Peyer's patch (tissue), 4 donors: Measurements from ENCODE around the gene UNC5B. TPM values are rescaled to one million over a fixed set of nuclear protein-coding genes. Genes with fewer than 3 reads are reported as not detected.
A peak's percentile ranks its signal among the peaks of the same experiment; 100 is the strongest.
"Not testable (repeated sequence)": the region's sequence is repeated elsewhere in the genome, so short reads cannot be mapped to it uniquely, and the experiment has no call there.

Experiments
- DNase-seq, 3 donors: peaks; one replicate each; pipeline ENCODE4 v3.0.0-alpha.2; 2017 to 2019
- H3K27ac ChIP-seq, 4 donors: fragments of 200-600 bp; sonication (generic); one replicate each; pipeline ENCODE4 v1.5.1; 2016 to 2019
- H3K27me3 ChIP-seq, 2 donors: fragments of 200-600 bp; sonication (generic); one replicate each; pipeline ENCODE4 v1.5.1; 2019
- H3K36me3 ChIP-seq, 3 donors: fragments of 200-600 bp; sonication (generic); one replicate each; pipeline ENCODE4 v1.5.1; 2016 to 2019
- H3K4me1 ChIP-seq, 4 donors: fragments of 200-600 bp; sonication (generic); one replicate each; pipeline ENCODE4 v1.5.1; 2016 to 2019
- H3K4me3 ChIP-seq, 4 donors: fragments of 200-600 bp; sonication (generic); 1 replicate in 3 of 4; 2 replicates in 1 of 4; pipeline ENCODE4 v1.5.1; 2016 to 2019; ENCODE audit warnings: mild to moderate bottlenecking in 1 of 4
- H3K9me3 ChIP-seq, 4 donors: fragments of 200-600 bp; sonication (generic); one replicate each; pipeline ENCODE4 v1.5.1; 2016 to 2019; ENCODE audit warnings: mild to moderate bottlenecking in 1 of 4
- CTCF ChIP-seq, 6 experiments: fragments of 450-650 bp in 4 of 6; fragments of 200-600 bp in 2 of 6; sonication (generic) in 1 of 6; IDR thresholded peaks; one replicate each; pipeline ENCODE4 v1.5.1; 2017 to 2019; ENCODE audit warnings: antibody characterized with exemption in 6 of 6, mild to moderate bottlenecking in 3 of 6, moderate library complexity in 1 of 6
- POLR2A ChIP-seq, 2 donors: fragments of 450-650 bp; IDR thresholded peaks; one replicate each; pipeline ENCODE4 v1.5.1; 2017; ENCODE audit warnings: antibody characterized with exemption in 2 of 2, mild to moderate bottlenecking in 2 of 2, moderate library complexity in 2 of 2
- total RNA-seq, 4 donors: library from RNA; depleted of rRNA; stranded (reverse); fragments of >200 nt; gene quantifications; one replicate each; pipeline ENCODE4 v1.1.0, GENCODE V29; 2016

UNC5B gene
- total RNA-seq, 4 donors from 2014 or later: 5.0 to 52.5 (median 39.1) TPM

DNA sequence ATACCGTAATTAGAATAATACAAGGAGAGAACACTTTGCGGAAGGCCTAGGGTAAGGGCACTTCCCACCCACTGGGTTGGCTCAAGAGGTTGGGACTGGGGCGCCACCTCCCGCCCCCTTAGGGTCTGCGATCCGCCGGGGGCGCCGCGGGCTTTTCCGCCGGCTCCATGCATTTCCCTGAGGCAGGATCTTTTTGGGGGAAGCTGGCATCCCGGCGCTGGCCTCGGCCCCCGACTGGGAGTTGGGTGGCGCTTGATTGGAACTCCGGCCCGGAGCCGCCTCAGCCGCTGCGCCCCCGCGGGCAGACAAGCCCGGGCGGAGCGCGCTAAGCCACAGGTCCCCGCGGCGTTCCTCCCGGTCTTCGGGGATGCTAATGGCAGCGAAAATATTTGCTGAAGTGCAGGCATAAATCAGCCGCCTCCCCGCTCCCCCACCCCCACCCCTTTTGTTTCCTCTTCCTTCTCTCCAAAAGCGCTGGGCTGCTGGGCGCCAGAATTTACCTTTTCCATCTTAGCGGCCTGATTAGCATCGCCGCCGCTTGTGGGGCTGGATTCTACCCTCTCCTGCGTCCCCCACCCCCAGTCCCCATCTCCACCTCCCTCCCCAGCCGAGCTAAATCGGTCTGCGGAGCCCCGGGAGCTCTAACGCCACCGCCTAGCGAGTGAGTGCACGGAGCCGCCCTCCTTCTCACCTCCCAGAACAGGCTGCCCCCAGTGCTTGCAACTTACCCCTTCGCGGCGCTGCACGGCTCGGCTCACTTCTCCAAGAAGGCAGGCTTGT lies 5.1 kb downstream of the UNC5B start:
- H3K36me3 ChIP-seq: no peaks in the 10 kb centered on the region
- no peaks in the 10 kb centered on the region for H3K27me3 ChIP-seq
- TF ChIP-seq CTCF (IDR thresholded peaks at IDR 0.05) (no peak), POLR2A (IDR thresholded peaks at IDR 0.05) (no peak)
- H3K4me1 ChIP-seq: peaks cover 0 to 29% (median 6%) of the 10 kb centered on the region in 4 donors
- peak in 1 of 3 donors; percentile 52 for DNase-seq
- H3K4me3 ChIP-seq: peak overlapping the region; percentile 25 to 57 (median 42)
- peak overlapping the region in 3 of 4 donors; percentile 11 to 21 (median 18) for H3K27ac ChIP-seq
- no peaks in the 10 kb centered on the region for H3K9me3 ChIP-seq

DNA sequence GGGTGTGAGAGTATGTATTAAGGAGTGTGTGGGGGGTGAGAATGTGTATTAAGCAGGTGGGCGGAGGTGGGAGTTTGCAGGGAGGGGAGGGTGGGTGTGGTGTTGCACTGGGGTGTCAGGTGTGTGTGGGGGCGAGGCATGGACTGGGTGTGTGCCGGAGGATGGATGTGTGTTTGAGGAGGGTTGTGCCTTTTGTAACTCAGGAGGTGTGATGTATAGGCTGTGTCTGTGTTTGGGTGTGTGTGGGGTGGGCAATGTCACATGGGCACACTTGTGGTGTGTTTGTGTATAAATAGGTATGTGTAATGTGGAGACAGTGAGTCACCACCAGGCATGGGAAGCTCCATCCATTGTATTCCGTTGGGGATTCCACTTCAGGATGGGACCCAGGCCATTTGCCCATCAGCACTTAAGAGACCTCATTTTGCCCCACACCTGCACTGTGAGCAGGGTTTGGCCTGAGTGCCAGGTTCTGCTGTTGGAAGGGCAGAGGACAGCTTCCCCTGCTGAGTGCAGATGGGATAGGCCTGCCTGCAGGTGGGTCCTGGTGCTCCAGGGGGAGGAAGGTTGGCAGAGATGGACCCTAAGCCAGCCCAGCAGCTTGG lies 5.8 kb downstream of the UNC5B start:
- no peaks in the 10 kb centered on the region for H3K9me3 ChIP-seq
- no peaks in the 10 kb centered on the region for H3K36me3 ChIP-seq
- H3K27me3 ChIP-seq: no peaks in the 10 kb centered on the region
- peaks cover 0 to 29% (median 3%) of the 10 kb centered on the region in 4 donors for H3K4me1 ChIP-seq
- DNase-seq: peak in 1 of 3 donors; percentile 44
- peak overlapping the region in 1 of 4 donors; percentile 21 for H3K27ac ChIP-seq
- peak overlapping the region in 2 of 4 donors; percentile 53 to 57 for H3K4me3 ChIP-seq
- TF ChIP-seq POLR2A (IDR thresholded peaks at IDR 0.05): no peak
- TF ChIP-seq CTCF (IDR thresholded peaks at IDR 0.05): no peak

GRCh38 chr10:71218651-71219050 lies 6.3 kb downstream of the UNC5B start:
- no peaks in the 10 kb centered on the region for H3K9me3 ChIP-seq
- no peak overlapping the region for H3K4me3 ChIP-seq
- no peak for TF ChIP-seq POLR2A (IDR thresholded peaks at IDR 0.05)
- no peak for TF ChIP-seq CTCF (IDR thresholded peaks at IDR 0.05)
- peak overlapping the region in 1 of 4 donors; percentile 21 for H3K27ac ChIP-seq
- no peaks in the 10 kb centered on the region for H3K27me3 ChIP-seq
- no peaks in the 10 kb centered on the region for H3K36me3 ChIP-seq
- peaks cover 0 to 29% (median 2%) of the 10 kb centered on the region in 4 donors for H3K4me1 ChIP-seq
- DNase-seq: peak in 1 of 3 donors; percentile 22

- H3K4me1 ChIP-seq: peaks cover 0 to 22% (median 2%) of the 10 kb centered on the region in 4 donors
- H3K27ac ChIP-seq, H3K36me3 ChIP-seq, H3K4me3 ChIP-seq, H3K9me3 ChIP-seq, H3K27me3 ChIP-seq: not testable (repeated sequence)
- DNase-seq: peak in 1 of 3 donors; percentile 15
These were observed 7.0 kb downstream of the UNC5B start for GRCh38 chr10:71219236-71219917.

- Histone ChIP-seq H3K27ac (no peak overlapping the region), H3K27me3 (no peaks in the 10 kb centered on the region), H3K4me1 (peaks cover 0 to 21% (median 2%) of the 10 kb centered on the region in 4 donors), H3K4me3 (no peak overlapping the region), H3K36me3 (no peaks in the 10 kb centered on the region), H3K9me3 (no peaks in the 10 kb centered on the region)
- no peak for TF ChIP-seq CTCF (IDR thresholded peaks at IDR 0.05)
- TF ChIP-seq POLR2A (IDR thresholded peaks at IDR 0.05): no peak
- peak in 1 of 3 donors; percentile 21 for DNase-seq
These were observed 7.7 kb downstream of the UNC5B start for GRCh38 chr10:71219918-71220688.
